GM18508 (cell line): ENCODE measurements around the gene ATF1.
"Not testable (repeated sequence)": the region's sequence is repeated elsewhere in the genome, so short reads cannot be mapped to it uniquely, and the experiment has no call there.

ENCODE experiments used
- ATAC-seq: cut with Tn5 transposase; IDR thresholded peaks from one replicate; pipeline ENCODE4 v1.9.1; 2021; ENCODE audit warnings: moderate number of reproducible peaks; ENCODE audit not compliant: insufficient read depth, unreplicated experiment

Gene ATF1

GRCh38 chr12:50788561-50788960 is 24.7 kb downstream of the ATF1 start:
- ATAC-seq, result no peak

DNA sequence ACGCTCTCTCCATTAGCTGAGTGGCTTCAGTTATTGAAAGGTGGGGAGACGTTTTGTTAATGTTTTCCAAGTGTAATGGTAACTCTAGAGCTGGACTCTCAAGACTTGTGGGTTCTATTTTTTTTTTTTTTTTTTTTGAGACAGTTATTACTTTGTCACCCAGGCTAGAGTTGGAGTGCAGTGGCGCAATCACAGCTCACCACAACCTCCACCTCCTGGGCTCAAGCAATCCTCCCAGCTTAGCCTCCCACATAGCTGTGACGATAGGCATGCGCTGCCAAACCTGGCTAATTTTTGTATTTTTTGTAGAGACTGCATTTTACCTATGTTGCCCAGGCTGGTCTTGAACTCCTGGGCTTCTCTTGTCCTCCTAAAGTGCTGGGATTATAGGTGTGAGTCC is 26.2 kb downstream of the ATF1 start:
- no peak for ATAC-seq

DNA sequence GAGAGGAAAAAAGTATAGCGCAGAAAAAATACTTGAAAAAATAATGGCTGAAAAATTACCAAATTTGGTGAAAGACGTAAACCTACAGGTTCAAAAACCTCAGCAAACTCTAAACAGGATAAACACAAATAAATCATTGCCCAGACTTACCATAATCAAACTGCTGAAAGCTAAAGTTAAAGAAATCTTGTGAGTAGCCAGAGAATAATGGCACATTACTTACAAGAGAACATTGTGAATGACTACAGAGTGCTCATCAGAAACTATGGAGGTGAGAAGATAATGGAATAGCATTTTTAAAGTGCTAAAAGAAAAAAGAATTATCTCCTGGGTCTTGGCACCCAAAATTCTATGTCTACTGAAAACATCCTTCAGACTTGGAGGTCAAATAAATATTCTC is 36.0 kb downstream of the ATF1 start:
- no peak for ATAC-seq

DNA sequence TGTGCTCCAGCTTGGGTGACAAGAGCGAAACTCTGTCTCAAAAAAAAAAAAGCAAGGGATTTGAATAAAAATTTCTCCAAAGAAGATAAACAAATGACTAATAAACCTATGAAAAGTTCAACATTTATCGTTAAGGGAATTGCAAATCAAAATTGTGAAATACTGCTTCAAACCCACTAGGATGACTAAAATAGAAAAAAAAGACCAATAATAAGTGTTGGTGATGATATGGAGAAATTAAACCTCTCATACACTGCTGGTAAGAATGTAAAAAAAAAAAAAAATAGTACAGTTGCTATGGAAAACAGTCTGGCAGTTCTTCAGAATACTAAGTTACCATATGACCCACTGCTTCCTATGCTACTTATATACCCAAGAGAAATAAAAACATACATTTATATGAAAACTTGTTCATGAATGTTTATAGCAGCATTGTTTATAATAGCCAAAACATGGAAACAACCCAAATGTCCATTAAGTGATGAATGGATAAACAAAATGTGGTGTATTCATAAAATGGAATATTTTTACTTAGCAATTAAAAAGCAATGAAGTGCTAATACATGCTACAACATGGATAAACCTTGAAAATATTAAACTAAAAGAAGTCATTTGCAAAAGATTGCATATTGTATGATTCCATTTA is 39.5 kb downstream of the ATF1 start:
- ATAC-seq, result no peak

DNA sequence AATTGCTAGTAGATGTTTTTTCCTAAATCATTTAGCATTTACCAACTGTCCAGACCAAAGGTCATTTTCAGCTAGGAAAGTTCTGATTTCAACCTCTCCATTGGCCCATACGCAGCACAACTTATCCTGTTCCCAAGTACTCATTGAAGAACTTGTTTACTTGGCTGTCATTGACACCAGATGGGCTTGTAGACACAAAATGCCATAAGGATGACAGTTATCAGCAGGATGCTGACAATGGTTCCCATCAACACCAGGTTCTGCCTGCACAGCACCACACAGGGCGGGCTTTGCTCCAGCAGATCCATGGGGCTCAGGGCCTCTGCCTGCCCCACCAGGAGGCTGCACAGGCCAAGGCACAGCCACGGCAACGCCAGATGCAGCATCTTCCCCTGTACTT is 42.3 kb downstream of the ATF1 start:
- no peak for ATAC-seq

- ATAC-seq, result not testable (repeated sequence)
These were observed 45.2 kb downstream of the ATF1 start for GRCh38 chr12:50809131-50809530.

- ATAC-seq, result not testable (repeated sequence)
These were observed 51.0 kb downstream of the ATF1 start for GRCh38 chr12:50814921-50815320.

GRCh38 chr12:50820177-50820576 is 56.3 kb downstream of the ATF1 start:
- ATAC-seq, result no peak

DNA sequence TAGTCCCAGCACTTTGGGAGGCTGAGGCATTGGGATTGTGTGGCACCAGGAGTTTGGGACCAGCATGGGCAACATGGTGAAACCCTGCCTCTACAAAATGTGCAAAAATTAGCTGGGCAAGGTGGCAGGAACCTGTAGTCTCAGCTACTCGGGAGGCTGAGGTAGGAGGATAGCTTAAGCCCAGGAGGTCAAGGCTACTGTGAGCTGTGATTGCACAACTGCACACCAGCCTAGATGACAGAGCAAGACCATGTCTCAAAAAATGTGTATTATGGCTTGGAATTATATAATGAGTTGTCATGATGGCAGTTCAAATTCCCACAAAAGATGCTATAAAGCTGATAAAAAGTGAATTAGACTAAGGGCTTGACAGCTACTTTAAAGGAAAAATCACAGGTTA is 58.2 kb downstream of the ATF1 start:
- no peak for ATAC-seq

GRCh38 chr12:50823724-50824123 is 59.8 kb downstream of the ATF1 start:
- ATAC-seq, result not testable (repeated sequence)

GRCh38 chr12:50824914-50825313 is 61.0 kb downstream of the ATF1 start:
- no peak for ATAC-seq

DNA sequence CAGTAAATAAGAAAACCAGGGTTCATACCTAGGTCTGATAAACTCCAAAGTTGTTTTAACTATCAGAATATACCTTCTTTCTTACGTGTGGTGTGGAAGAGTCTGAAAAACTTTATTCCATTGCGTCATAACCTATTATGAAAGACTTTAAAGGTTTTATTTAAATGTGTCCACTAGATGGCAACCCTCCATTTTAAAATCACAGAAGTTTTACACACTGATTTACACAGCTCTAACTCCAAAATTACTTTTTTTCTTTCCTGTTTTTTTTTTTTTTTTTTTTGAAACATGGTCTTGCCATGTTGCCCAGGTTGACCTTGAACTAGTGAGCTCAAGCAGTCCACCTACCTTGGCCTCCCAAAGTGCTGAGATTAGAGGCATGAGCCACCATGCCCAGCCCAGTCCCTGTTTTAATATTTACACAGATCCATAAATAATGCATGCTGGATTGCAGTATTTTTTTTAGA is 61.5 kb downstream of the ATF1 start:
- no peak for ATAC-seq

GRCh38 chr12:50828121-50828520 is 64.2 kb downstream of the ATF1 start:
- ATAC-seq, result no peak

DNA sequence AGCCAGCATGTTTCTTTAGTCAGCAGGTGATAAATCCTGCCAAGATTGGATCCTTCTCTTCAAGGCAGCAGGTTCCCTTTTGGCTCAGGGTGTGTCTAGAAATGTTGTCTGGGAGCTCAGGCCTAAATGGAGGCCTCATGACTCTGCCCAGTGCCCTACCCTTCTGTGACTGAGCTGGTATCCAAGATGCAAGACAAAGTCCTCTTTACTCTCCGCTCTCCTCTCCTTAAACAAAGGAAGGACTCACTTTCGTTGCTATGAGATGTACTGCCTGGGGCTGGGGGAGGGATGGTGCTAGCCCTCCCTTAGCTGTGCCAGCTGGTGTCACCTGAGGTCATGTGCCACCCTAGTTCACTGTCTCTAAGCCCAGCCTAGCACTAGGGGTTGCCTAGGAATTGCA is 65.0 kb downstream of the ATF1 start:
- ATAC-seq, result no peak

- not testable (repeated sequence) for ATAC-seq
These were observed 69.9 kb downstream of the ATF1 start for GRCh38 chr12:50833801-50834200.

- ATAC-seq, result no peak
These were observed 75.1 kb downstream of the ATF1 start for GRCh38 chr12:50839042-50839441.

GRCh38 chr12:50840809-50841487 is 77.0 kb downstream of the ATF1 start:
- no peak for ATAC-seq

DNA sequence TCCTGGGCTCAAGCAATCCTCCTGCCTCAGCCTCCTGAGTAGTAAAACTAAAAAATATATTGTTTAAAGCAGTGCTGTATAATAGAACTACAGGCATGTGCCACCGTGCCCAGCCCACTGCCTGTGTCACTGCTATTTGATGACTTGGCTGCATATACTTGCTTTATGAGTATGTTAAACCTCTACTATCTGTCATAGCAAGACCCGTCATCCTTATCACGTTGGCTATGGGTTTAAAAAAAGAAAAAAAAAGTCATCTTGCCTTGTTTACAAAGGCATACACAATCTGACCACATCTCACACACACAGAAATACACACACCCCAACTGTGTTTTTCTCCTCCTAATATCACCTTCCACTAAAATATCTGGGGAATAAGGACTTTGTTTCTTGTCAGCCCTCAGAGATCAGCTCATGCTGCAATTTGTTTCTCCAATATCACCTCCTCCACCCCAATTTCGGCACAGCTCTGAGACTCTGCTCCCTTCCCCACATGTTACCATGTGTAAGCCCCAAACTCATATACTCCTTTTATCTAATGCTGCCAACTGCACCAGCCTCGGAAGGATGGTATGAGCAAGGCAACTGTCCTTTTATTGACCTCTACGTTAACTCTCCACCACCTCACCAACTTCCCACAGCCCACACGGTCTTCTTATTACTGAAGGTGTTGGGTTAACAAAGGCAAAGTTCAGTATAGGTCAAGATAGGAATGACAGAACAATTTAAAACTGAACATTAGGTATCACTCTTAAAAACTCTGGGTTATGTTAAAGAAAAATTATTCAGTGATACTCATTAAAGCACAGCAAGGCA is 78.0 kb downstream of the ATF1 start:
- ATAC-seq, result no peak

DNA sequence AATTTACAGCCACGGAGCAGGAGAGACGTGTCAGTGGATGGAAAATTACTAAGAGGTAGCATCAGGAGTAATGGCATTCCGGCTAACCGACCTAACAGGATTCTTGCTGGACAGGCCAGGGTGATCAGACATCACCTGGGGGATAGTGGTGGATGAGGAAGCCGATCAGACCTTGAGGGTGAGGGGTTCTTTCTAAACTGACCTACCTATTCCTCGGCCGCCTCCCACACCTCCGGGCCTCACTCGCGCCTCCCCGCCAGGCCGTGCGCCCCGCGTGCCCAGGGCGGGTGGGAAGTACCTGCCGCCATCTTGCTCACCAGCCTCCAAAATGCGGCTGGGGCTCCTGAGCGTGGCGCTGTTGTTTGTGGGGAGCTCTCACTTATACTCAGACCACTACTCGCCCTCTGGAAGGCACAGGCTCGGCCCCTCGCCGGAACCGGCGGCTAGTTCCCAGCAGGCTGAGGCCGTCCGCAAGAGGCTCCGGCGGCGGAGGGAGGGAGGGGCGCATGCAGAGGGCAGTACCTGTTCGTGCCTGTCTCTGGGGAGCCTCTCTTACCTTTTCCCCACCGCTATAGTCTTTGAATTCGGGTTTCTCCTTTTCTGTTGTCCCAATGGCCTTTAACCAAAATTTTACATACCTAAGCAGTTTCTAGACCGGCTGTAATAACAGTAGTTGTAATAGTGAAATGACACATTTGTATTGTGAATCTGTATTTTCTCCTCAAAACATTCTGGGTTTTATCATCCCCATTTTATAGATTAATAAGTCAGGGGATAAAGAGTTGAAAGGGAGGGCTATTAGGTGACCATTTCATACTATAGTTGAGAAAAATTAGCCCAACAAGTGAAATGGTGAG is 79.0 kb downstream of the ATF1 start, which contains the start of gene TMPRSS12:
TMPRSS12 (plus strand) TSS at position 290 of the 857 bp plus-strand sequence; CDS start at position 329, 39 bp downstream.
- ATAC-seq, result no peak

- ATAC-seq, result no peak
These were observed 81.2 kb downstream of the ATF1 start for GRCh38 chr12:50845021-50845647.
